ENCODE results near the gene MYO5C.

GRCh38 chr15:52178765-52179164, 116.8 kb downstream of the MYO5C start:
- TF ChIP-seq CTCF (IDR thresholded peaks at IDR 0.05) (no peak), POLR2A (IDR thresholded peaks at IDR 0.05) (no peak)

Data from testis (tissue), 2 donors.